GM18505 (cell line): ENCODE results near the gene ZNF470.

ENCODE experiments used
- ATAC-seq: cut with Tn5 transposase; IDR thresholded peaks from one replicate; pipeline ENCODE4 v1.9.1; 2021; ENCODE audit not compliant: unreplicated experiment
- POLR2A ChIP-seq: IDR thresholded peaks from 4 replicates; pipeline ENCODE4 v1.6.1; 2011; ENCODE audit warnings: borderline replicate concordance; ENCODE audit not compliant: insufficient read depth, insufficient read length; ENCODE audit errors: extremely low read depth

Gene ZNF470

GRCh38 chr19:56567274-56568120 is at the start of gene ZNF470:
TSS of gene ZNF470 (plus strand) at chr19:56567468. CDS start at chr19:56570312, 2,844 bp downstream.
- peak; percentile 44 for TF ChIP-seq POLR2A
- peak; percentile 98 for ATAC-seq

DNA sequence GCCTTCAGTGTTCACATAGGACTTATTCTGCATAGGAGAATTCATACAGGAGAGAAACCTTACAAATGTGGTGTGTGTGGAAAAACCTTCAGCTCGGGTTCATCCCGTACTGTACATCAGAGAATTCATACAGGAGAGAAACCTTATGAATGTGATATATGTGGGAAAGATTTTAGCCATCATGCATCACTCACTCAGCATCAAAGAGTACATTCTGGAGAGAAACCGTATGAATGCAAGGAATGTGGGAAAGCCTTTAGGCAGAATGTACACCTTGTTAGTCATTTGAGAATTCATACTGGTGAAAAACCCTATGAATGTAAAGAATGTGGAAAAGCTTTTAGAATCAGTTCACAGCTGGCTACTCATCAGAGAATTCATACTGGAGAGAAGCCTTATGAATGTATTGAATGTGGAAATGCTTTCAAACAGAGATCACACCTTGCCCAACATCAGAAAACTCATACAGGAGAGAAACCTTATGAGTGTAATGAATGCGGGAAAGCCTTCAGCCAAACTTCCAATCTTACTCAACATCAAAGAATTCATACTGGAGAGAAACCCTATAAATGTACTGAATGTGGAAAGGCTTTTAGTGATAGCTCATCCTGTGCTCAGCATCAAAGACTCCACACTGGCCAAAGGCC is 41.9 kb upstream of the ZNF470 start:
- no peak for ATAC-seq
- TF ChIP-seq POLR2A, result no peak

DNA sequence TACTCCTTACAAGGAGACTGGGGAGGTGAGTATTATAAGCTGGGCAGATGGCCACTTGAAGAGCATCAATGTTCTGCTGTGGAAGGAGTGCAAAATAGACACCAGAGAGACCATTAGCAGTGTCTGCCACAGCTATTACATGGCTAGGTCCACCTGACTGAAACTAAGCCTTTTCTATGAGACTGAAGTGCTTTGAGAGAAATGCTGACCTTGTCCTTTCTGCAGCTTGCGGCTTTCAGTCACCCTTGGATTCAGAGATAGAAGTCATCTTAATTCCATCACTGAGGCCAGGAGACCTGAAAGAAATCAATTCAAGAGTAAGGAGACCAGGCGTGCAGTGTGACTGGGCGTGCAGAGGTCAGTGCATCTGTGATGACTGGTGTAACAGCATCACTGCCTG is 29.8 kb upstream of the ZNF470 start:
- TF ChIP-seq POLR2A, result no peak
- ATAC-seq, result no peak

GRCh38 chr19:56538254-56538760 is 29.0 kb upstream of the ZNF470 start:
- peak; percentile 85 for ATAC-seq
- TF ChIP-seq POLR2A, result no peak

DNA sequence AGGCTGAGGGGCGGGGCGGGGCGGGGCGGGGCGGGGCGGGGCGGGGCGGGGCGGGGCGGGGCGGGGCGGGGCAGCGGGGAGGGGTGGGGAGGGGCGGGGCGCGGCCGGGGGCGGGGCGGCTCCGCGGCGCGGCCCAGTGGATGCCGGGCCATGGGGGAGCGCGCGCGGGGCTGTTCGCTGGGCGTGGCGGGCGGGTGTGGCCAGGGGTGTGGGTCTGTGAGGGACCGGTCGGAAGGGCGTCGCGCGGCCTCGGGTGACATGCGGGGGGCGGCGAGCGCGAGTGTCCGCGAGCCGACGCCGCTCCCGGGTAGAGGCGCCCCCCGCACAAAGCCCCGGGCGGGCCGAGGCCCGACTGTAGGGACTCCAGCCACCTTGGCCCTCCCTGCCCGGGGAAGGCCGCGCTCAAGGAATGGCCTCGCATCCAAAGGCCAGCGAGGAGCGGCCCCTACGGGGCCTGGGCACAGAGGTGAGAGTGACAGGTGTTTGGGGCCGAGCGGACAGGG is 28.5 kb upstream of the ZNF470 start, which contains the start of gene ZFP28:
ZFP28 (plus strand) TSS at position 188 of the 503 bp plus-strand sequence; CDS start at position 259, 71 bp downstream.
- TF ChIP-seq POLR2A, result no peak
- ATAC-seq, result peak; percentile 53

GRCh38 chr19:56543776-56544175 is 23.5 kb upstream of the ZNF470 start:
- no peak for TF ChIP-seq POLR2A
- ATAC-seq, result no peak

- no peak for TF ChIP-seq POLR2A
- ATAC-seq, result no peak
These were observed 19.7 kb upstream of the ZNF470 start for GRCh38 chr19:56547535-56547934.

GRCh38 chr19:56554272-56554869 is 12.9 kb upstream of the ZNF470 start:
- no peak for ATAC-seq
- no peak for TF ChIP-seq POLR2A

DNA sequence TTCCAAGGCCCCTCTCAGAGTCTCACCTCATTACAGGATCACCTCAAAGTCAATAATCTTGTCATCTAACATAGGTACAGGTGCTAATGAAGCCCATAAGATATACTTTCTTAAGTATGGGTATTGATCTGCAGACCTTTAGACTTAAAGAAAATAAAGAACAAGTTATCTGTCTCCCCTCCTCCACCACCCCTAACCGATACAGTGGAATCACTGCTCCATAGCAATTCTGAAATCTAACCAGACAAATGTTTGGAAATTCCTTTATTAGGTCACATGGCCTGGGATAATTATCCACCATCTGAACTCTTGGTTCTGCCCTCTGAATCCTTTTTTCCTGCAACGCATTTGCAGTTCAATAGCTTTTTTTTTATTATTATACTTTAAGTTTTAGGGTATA is 4.5 kb upstream of the ZNF470 start:
- no peak for TF ChIP-seq POLR2A
- ATAC-seq, result no peak

GRCh38 chr19:56566904-56567273 is 379 bp upstream of the ZNF470 start:
- TF ChIP-seq POLR2A, result no peak
- ATAC-seq, result peak; percentile 29

DNA sequence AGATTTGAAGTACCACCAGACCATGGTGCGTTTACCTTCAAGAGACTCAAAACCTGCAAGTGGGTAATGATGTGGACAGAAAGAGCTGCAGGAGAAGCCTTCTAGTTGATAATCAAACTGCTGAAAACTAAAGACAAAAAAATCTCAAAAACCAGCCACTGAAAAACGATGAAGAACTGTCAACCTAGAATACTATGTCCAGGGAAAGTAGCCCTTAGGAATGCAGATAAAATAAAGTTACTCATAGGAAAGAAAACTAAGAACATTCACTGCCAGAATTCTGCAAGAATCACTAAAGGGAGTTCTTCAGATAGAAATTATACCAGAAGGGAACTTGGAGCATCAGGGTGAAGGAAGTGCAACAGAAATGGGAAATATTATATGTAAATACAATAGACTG is 5.3 kb downstream of the ZNF470 start:
- ATAC-seq, result no peak
- TF ChIP-seq POLR2A, result no peak

DNA sequence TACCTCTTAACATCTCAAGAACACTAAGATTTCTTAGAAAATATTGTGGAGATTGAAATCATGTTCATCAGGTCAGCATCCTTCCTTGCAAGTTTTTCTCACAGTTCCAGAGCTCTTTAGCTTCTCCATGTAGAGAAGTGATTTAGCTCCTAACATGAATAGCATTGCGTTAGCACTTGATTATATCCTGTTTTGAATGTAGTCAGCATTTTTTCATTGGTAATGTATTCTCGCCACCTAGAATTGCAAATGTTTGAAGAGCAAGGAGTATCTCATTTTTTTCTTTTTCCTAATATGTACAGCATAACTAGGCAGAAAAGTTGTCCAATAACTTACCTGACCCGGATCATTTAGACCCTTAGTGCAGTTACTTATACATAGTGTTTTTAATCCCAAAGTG is 6.6 kb downstream of the ZNF470 start:
- no peak for TF ChIP-seq POLR2A
- ATAC-seq, result no peak
